ENCODE measurements around the gene ENG. TPM values are rescaled to one million over a fixed set of nuclear protein-coding genes. Genes with fewer than 3 reads are reported as not detected.

ENG gene
- total RNA-seq, 4 donors from 2014 or later: 12.0 to 51.1 (median 19.6) TPM

- no peak for DNase-seq (ENCODE audit: low spot score in 2 of 2)
- H3K4me3 ChIP-seq (ENCODE audit: low read depth, poor library complexity, severe bottlenecking): no peak overlapping the region
- 74 to 77% methylated on average over 1 of the region's 1 CpG for WGBS, 2 donors
- intact Hi-C loops (cut with DNase I; ENCODE audit: low total_unique reads): no loop called here
- no peak for TF ChIP-seq CTCF (IDR thresholded peaks at IDR 0.05)
- no peak for TF ChIP-seq POLR2A (IDR thresholded peaks at IDR 0.05)
Measured at GRCh38 chr9:127765418-127765817, 89.0 kb downstream of the ENG start.

Small RNAs within 50 kb of the gene (microRNA-seq; reads per million reads assigned to microRNA genes)
- gene MIR2861 (ENCODE audit: borderline number of aligned reads in 1 of 2, borderline replicate concordance in 2 of 2) (0 reads per million in 2 donors), gene MIR3960 (ENCODE audit: borderline number of aligned reads in 1 of 2, borderline replicate concordance in 2 of 2) (0 to 0.68 reads per million in 2 donors), gene MIR4672 (ENCODE audit: borderline number of aligned reads in 1 of 2, borderline replicate concordance in 2 of 2) (0 reads per million in 2 donors)

Other genes with a start within 250 kb of the ENG start
- gene STXBP1, start 242.4 kb downstream of the ENG start, total RNA-seq: 10 to 100 TPM; 17.4 to 66.8 (median 30.5) TPM
- under 1 TPM in 1 of 4 donors, not detected in 3; 0.23 TPM for gene CFAP157, start 147.7 kb downstream of the ENG start, total RNA-seq
- gene PTRH1, start 139.0 kb downstream of the ENG start, total RNA-seq: 10 to 100 TPM; 28.2 to 71.8 (median 52.3) TPM
- under 1 TPM in 1 of 4 donors, not detected in 3; 0.25 TPM for gene TTC16, start 138.6 kb downstream of the ENG start, total RNA-seq
- gene TOR2A, start 119.4 kb downstream of the ENG start, total RNA-seq: 10 to 100 TPM; 11.5 to 19.9 (median 15.1) TPM
- 1 to 10 TPM; 1.9 to 8.5 (median 5.3) TPM for gene SH2D3C, start 76.0 kb downstream of the ENG start, total RNA-seq
- gene CDK9, start 68.6 kb downstream of the ENG start, total RNA-seq: 10 to 100 TPM; 60.7 to 96.3 (median 70.7) TPM
- 10 to 100 TPM; 21.3 to 46.5 (median 37.4) TPM for gene FPGS, start 51.8 kb downstream of the ENG start, total RNA-seq
- gene AK1, start 23.0 kb upstream of the ENG start, total RNA-seq: 10 to 100 TPM in 3 of 4 donors, 1 to 10 TPM in 1; 9.5 to 35.4 (median 19.8) TPM
- 10 to 100 TPM; 50.5 to 72.9 (median 65.6) TPM for gene ST6GALNAC6, start 44.9 kb upstream of the ENG start, total RNA-seq
- gene ST6GALNAC4, start 62.4 kb upstream of the ENG start, total RNA-seq: 10 to 100 TPM in 2 of 4 donors, 1 to 10 TPM in 2; 4.6 to 28.5 (median 16.5) TPM
- 10 to 100 TPM in 1 of 4 donors, 1 to 10 TPM in 3; 4.1 to 11.3 (median 8.4) TPM for gene PIP5KL1, start 76.1 kb upstream of the ENG start, total RNA-seq
- 10 to 100 TPM; 11.9 to 21.1 (median 15.8) TPM for gene DPM2, start 83.2 kb upstream of the ENG start, total RNA-seq
- 10 to 100 TPM; 33.0 to 81.3 (median 48.9) TPM for gene EEIG1, start 126.3 kb upstream of the ENG start, total RNA-seq
- gene NAIF1, start 212.7 kb upstream of the ENG start, total RNA-seq: 10 to 100 TPM in 1 of 4 donors, 1 to 10 TPM in 3; 8.6 to 10.8 (median 9.6) TPM
- gene SLC25A25, start 213.6 kb upstream of the ENG start, total RNA-seq: 10 to 100 TPM; 26.4 to 40.3 (median 32.0) TPM

All from lower leg skin (tissue), 4 donors.